NCI-H128 (cell line): ENCODE results near the gene AUNIP.

Source experiments
- DNase-seq: peaks from one replicate; lab custom pipeline; 2025; ENCODE audit not compliant: unreplicated experiment; lab: John Stamatoyannopoulos, UW

Gene AUNIP

DNA sequence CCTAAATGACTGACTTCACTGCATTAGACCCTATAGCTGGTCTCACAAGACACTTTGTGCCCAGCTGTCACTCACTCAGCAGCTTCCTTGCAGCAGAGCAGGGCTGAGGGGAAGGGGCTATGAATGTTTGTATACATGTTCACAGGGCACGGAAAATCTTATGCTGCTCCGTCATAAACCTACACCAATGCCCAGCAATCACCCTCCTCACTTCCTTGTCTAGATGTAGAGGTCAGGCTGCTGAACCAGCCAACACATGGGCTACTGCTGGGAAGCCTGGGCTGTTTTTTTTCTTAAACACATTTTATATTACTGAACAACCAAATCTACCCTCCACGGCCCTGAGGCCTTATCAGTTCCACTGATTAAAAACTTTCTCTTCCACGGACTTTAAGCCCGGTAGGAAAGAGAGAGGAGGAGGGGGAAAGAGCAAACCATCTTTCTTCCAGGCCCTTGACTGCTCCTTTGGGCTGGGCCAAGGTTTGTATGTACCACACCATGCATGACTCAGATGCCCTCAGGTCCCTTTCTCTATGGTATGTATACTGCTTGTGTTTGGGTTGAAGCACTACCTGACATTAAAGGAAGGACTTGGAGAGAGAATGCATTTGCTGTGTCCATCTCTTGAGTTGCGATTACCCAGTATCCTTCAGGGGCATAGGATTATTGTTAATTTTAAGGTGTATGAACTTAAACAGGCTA is 26.8 kb downstream of the AUNIP start:
- no peak for DNase-seq

DNA sequence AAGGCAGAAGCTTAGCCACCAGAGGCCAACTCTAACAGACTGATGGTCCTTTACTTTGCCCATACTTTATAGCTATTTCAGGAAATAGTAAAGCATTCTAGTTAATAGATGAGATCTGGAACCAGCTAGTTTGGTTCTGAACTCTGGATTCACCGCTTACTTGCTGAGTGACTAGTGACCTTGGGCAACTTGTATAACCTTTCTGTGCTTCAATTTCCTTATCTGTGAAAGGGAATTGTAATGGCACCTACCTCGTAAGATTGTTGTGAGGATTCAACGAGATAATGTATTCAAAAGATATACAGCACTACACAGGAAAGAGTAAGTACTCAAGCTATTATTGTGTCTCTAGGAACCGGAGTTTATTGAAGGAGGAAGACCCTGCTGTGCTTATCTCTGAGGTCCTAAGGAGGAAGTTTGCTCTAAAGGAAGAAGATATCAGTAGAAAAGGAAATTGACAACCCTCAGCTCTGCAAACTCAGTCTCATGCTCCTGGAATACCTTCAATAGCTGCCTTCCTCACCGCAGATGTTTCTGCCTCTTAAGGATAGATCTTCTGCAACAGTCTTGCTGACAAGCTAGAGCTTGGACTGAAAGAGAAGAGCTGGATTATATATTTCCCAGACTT is 27.6 kb downstream of the AUNIP start:
- DNase-seq: no peak

- no peak for DNase-seq
Observed at GRCh38 chr1:25829046-25829445, 30.2 kb downstream of the AUNIP start.

- no peak for DNase-seq
Observed at GRCh38 chr1:25828491-25828890, 30.8 kb downstream of the AUNIP start.

DNA sequence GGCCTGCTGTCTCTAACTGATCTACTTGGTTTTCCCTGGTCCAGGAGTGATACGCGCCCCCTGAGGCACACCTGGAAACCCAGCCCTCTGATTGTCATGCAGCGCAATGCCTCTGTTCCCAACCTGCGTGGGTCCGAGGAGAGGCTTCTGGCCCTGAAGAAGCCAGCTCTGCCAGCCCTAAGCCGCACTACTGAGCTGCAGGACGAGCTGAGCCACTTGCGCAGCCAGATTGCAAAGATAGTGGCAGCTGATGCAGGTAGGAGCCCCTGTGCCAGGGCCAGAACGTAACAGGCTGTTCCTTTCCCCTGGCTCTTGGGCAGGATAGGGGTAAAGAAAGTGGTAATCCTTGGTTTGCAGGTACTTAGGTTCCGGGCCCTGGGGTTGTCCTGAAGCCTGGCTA is 32.7 kb downstream of the AUNIP start:
- DNase-seq: no peak

GRCh38 chr1:25825605-25826004 is 33.7 kb downstream of the AUNIP start:
- DNase-seq: no peak

GRCh38 chr1:25821630-25822091 is 37.6 kb downstream of the AUNIP start:
- DNase-seq: no peak

DNA sequence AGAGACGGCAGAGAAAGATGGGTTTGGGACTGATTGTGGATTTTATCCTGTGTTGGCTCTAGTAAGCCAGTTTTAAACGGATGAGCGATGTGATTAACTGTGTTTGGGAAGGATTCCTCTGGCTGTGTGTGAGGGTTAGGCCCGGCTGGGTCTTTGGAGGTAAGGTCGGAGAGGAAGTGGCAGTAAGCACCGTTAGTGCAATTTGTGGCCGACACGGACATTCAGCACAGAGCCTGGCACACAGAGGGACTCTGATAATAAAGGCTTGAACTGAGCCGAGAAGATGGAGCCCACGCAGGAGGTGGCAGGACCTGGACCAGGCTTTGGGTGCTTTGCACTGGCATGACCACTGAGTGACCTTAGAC is 38.2 kb downstream of the AUNIP start:
- DNase-seq: no peak

GRCh38 chr1:25820247-25821111 is 38.8 kb downstream of the AUNIP start:
- peak; percentile 45 for DNase-seq

- peak; percentile 77 for DNase-seq
Observed at GRCh38 chr1:25819491-25820246, 39.6 kb downstream of the AUNIP start, which contains the start of gene MTFR1L. Gene MTFR1L (plus strand): TSS chr1:25819954. CDS start chr1:25823105, 3,151 bp downstream.

DNA sequence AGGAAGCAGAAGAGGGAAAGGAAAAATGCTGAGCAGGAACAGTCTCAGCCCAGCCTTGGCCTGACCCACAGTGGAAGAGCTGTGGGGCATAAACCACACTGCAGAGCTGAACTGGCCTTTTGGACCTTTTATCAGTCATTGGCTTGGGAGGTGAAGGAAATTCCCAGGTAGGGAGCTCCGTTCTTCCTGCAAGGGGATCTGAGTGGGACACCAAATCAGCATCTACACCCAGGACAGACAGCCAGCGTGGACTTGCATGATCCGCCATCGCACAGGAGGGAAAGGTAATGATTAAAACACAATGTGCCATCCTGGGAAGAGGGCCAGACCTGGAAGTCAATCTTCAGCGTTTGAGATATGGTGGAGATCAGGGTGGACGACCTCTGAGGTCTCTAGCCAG is 40.7 kb downstream of the AUNIP start:
- DNase-seq: no peak

GRCh38 chr1:25817840-25818501 is 41.3 kb downstream of the AUNIP start:
- DNase-seq: no peak

DNA sequence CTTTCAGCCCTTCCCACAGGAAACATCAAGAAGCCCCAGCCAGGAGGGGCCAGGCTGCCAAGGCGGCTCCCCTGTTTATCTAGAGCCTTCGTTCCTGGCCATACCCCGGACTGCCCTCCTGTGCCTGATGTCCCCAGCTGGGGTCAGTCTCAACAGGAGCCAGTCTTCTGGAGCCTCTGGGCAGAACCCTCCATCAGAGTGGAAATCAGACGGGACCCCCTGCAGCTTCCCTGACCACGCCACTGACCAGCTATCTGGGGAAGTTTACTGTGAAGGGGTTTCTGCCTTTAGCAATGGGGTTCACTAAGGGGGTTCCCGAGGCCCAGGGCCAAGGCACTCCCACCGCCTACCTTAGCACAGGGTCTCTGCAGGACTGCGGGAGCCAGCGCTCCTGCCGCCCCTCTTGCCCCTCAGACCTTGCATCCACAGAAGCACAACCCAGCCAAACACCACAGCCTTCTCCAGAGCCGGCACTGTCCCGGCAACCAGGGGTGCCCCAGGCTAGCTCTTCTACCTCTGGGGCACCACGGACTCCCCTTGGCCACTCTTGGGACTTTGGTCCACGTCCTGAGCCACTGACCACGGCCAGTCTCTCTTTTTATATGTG is 43.0 kb downstream of the AUNIP start:
- no peak for DNase-seq

DNA sequence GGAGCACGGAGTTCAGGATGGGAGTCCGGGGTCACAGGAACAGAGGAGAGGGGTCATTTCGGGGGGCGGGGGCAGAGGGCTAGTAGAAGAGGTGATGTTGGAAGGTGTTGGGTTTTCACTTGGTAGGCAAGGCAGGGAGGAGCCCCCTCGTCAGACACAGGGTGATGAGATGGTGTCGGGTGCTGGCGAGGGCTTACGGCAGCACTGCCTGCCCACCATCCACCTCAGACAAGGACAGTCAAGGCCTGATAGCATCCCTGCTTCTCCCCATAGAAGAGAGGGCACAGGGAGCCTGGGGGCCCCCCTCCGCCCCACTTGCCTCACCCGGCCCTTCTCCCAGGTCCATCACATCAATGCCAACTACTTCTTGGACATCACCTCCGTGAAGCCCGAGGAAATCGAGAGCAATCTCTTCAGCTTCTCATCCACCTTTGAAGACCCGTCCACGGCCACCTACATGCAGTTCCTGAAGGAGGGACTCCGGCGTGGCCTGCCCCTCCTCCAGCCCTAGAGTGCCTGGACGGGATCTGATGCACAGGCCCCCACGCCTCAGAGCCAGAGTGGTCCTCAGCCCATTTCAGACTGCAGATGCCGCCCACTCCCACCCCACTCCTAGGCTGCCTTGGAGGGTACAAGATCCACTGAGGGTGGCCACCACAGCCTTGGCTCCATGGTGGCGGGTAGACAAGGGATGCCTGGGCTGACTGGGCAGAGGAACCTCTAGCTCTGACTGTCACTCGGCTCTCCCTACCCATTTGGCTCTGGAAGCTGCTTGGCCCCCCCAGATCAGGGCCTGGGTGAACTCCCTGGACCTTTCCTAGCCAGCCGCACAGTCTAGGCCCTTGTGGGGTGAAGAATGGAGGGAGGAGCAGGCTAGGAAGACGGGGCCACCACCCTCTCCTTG is 43.8 kb downstream of the AUNIP start:
- no peak for DNase-seq

GRCh38 chr1:25814549-25815087 is 44.6 kb downstream of the AUNIP start:
- no peak for DNase-seq

DNA sequence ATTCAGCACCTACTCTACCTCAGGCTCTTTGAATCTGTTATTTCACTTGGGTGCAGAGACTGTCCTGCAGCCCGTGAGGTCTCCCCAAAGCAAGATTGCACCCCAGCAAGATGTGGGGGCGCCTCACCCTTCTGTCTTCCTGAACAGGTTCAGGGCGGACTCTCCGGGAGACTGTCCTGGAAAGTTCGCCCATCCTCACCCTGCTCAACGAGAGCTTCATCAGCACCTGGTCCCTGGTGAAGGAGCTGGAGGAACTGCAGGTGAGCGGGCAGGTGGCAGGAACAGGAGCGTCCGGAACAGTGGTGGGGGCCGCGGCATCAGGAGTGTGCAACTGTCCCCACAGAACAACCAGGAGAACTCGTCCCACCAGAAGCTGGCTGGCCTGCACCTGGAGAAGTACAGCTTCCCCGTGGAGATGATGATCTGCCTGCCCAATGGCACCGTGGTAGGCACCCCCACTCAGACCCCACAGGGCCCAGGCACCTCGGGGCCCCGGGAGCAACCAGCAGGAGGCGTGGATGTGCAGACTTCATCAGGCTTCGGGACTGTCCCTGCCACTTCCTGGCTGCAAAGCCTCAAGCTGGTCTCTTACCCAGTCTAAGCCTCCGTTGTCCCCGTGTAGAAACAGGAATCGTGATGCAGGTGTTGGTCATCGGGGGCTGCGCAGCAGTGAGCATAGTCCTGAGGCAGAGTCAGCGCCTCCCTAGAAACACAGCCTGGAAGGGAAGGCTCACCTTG is 45.4 kb downstream of the AUNIP start:
- no peak for DNase-seq

DNA sequence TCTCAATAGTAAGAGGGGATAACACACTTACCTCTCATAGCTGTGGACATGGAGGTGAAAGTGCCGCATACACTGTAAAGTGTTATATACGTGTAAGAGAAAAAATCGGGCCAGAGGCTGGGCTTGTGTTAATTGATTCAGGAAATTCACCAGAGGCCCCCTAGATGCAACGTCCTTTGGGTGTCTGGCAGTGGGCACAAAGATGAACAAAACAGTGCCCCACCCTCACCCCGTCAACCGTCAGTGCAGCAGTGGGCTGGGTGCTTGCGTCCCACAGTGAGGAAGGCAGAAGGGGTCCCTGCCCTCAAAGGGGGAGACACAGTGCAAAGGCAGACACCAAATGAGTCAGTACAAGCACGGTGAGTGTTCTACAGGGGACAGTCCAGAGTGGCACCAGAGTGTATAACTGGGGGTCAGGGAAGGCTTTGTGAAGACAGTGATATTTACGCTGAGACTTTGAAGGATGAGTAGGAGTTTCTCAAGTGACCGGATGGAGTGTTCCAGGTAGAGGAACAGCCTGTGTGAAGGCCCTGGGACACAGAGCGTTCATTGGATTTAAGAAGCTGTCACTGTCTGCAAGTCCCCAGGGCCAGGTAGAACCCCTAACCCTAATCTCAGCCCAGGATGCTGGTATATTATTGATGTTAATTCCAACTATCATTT is 46.1 kb downstream of the AUNIP start:
- DNase-seq: no peak
